OCI-LY1 (cell line): ENCODE results near the gene C9orf72.

Experiments used
- H2AFZ ChIP-seq: fragments of 200-600 bp; sonication (generic), shearing (Covaris generic); 2 replicates; pipeline ENCODE4 v1.6.0; 2014; ENCODE audit warnings: antibody characterized with exemption, mild to moderate bottlenecking, low read length
- H3F3A ChIP-seq: fragments of 200-600 bp; sonication (generic), shearing (Covaris generic); 2 replicates; pipeline ENCODE4 v1.6.0; 2014; ENCODE audit warnings: mild to moderate bottlenecking, antibody characterized with exemption, low read length, moderate library complexity; ENCODE audit not compliant: insufficient read depth
- H3K27ac ChIP-seq: fragments of 200-600 bp; sonication (generic); 2 replicates; pipeline ENCODE4 v1.5.1; 2014; ENCODE audit warnings: low read length, mixed run types, mild to moderate bottlenecking, low read depth; ENCODE audit not compliant: poor library complexity, severe bottlenecking
- H3K27me3 ChIP-seq: fragments of 200-600 bp; sonication (generic); 2 replicates; pipeline ENCODE4 v1.6.0; 2014; ENCODE audit warnings: antibody characterized with exemption, mild to moderate bottlenecking, low read length, moderate library complexity; ENCODE audit not compliant: insufficient read depth
- H3K36me3 ChIP-seq: fragments of 200-600 bp; sonication (generic); 2 replicates; pipeline ENCODE4 v1.6.1; 2014; ENCODE audit warnings: mild to moderate bottlenecking, antibody characterized with exemption, low read length, moderate library complexity, mixed read lengths; ENCODE audit not compliant: insufficient read depth
- H3K4me1 ChIP-seq: fragments of 200-600 bp; sonication (generic); 2 replicates; pipeline ENCODE4 v1.5.1; 2014; ENCODE audit warnings: mild to moderate bottlenecking, low read length, moderate library complexity; ENCODE audit not compliant: insufficient read depth, severe bottlenecking
- H3K4me2 ChIP-seq: fragments of 200-600 bp; sonication (generic), shearing (Covaris generic); 2 replicates; pipeline ENCODE4 v1.6.1; 2014; ENCODE audit warnings: low read length
- H3K4me3 ChIP-seq: fragments of 200-600 bp; sonication (generic); 2 replicates; pipeline ENCODE4 v1.5.1; 2014; ENCODE audit warnings: low read length, low read depth, mild to moderate bottlenecking, mixed read lengths; ENCODE audit not compliant: poor library complexity, severe bottlenecking
- H3K79me2 ChIP-seq: fragments of 200-600 bp; shearing (Covaris generic); 2 replicates; pipeline ENCODE4 v1.6.1; 2016; ENCODE audit warnings: mixed run types, low read length, mixed read lengths; ENCODE audit not compliant: insufficient read depth
- H3K9ac ChIP-seq: fragments of 200-600 bp; sonication (generic), shearing (Covaris generic); 2 replicates; pipeline ENCODE4 v1.6.1; 2014; ENCODE audit warnings: mild to moderate bottlenecking, low read length, mixed read lengths
- H3K9me2 ChIP-seq: fragments of 200-600 bp; sonication (generic), shearing (Covaris generic); 2 replicates; pipeline ENCODE4 v1.6.1; 2014; ENCODE audit warnings: low read depth, mild to moderate bottlenecking, low read length, mixed read lengths
- H3K9me3 ChIP-seq: fragments of 200-600 bp; shearing (Covaris generic); 2 replicates; pipeline ENCODE4 v1.6.1; 2014; ENCODE audit warnings: low read length, mixed read lengths
- H4K20me1 ChIP-seq: fragments of 200-600 bp; sonication (generic), shearing (Covaris generic); 2 replicates; pipeline ENCODE4 v1.6.0; 2016; ENCODE audit warnings: mild to moderate bottlenecking, low read length; ENCODE audit not compliant: insufficient read depth
- EZH2 ChIP-seq: fragments of 200-600 bp; sonication (generic), shearing (Covaris generic); IDR thresholded peaks from 2 replicates; pipeline ENCODE4 v1.8.0; 2017; ENCODE audit warnings: borderline replicate concordance, mixed run types, mild to moderate bottlenecking, antibody characterized with exemption, low read length, moderate library complexity, mixed read lengths
- TF ChIP-seq, protein P1 (sequence below): fragments of 200-600 bp; sonication (generic), shearing (Covaris generic); IDR thresholded peaks from 2 replicates; pipeline ENCODE4 v1.5.1; 2017; ENCODE audit warnings: mild to moderate bottlenecking, antibody characterized with exemption, low read length, moderate library complexity, mixed read lengths

Gene C9orf72

DNA sequence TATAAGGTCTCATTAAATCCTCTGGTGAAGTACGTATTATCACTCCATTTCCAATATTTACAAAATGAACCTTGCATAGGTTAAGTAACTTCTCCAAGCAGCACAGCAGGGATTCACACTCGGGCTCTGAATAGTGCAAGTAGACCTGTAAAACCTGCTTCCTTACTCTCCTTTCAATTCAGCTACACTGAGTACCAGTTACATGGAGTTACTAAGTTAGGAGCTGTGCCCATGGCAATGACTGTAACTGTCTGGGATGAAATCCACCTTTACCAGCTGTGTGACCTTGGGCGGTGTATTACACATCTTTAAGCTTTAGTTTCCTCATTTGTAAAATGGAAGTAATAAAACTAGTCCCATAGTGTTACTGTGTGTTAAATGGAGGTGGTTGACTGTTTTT lies 27.8 kb downstream of the C9orf72 start:
- Histone ChIP-seq H3K4me3 (no peak overlapping the region), H3K79me2 (no peaks in the 10 kb centered on the region), H3K9me3 (no peaks in the 10 kb centered on the region), H4K20me1 (no peaks in the 10 kb centered on the region), H3K36me3 (peaks cover 15% of the 10 kb centered on the region; the same call in 1 of the 2 replicates), H3K9me2 (no peaks in the 10 kb centered on the region), H3K27ac (no peak overlapping the region), H2AFZ (no peak overlapping the region), H3K4me2 (no peak overlapping the region), H3F3A (no peaks in the 10 kb centered on the region), H3K27me3 (no peaks in the 10 kb centered on the region), H3K9ac (no peak overlapping the region), H3K4me1 (no peaks in the 10 kb centered on the region)
- no peak for TF ChIP-seq EZH2
- TF ChIP-seq, protein P1, sequence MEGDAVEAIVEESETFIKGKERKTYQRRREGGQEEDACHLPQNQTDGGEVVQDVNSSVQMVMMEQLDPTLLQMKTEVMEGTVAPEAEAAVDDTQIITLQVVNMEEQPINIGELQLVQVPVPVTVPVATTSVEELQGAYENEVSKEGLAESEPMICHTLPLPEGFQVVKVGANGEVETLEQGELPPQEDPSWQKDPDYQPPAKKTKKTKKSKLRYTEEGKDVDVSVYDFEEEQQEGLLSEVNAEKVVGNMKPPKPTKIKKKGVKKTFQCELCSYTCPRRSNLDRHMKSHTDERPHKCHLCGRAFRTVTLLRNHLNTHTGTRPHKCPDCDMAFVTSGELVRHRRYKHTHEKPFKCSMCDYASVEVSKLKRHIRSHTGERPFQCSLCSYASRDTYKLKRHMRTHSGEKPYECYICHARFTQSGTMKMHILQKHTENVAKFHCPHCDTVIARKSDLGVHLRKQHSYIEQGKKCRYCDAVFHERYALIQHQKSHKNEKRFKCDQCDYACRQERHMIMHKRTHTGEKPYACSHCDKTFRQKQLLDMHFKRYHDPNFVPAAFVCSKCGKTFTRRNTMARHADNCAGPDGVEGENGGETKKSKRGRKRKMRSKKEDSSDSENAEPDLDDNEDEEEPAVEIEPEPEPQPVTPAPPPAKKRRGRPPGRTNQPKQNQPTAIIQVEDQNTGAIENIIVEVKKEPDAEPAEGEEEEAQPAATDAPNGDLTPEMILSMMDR: no peak

- peaks cover 11% of the 10 kb centered on the region; the same call in 1 of the 2 replicates for H3K36me3 ChIP-seq
- no peak overlapping the region for H2AFZ ChIP-seq
- no peaks in the 10 kb centered on the region for H3K27me3 ChIP-seq
- H3K27ac ChIP-seq: no peak overlapping the region
- no peak overlapping the region for H3K9ac ChIP-seq
- no peak for TF ChIP-seq EZH2
- TF ChIP-seq, protein P1: no peak
- H3K4me1 ChIP-seq: no peaks in the 10 kb centered on the region
- H3K4me3 ChIP-seq: no peak overlapping the region
- H3K9me2 ChIP-seq: no peaks in the 10 kb centered on the region
- H3K9me3 ChIP-seq: no peaks in the 10 kb centered on the region
- H4K20me1 ChIP-seq: no peaks in the 10 kb centered on the region
- no peaks in the 10 kb centered on the region for H3F3A ChIP-seq
- no peak overlapping the region for H3K4me2 ChIP-seq
- H3K79me2 ChIP-seq: no peaks in the 10 kb centered on the region
These were observed 30.8 kb downstream of the C9orf72 start for GRCh38 chr9:27542508-27542907.

GRCh38 chr9:27541740-27542139 lies 31.5 kb downstream of the C9orf72 start:
- no peaks in the 10 kb centered on the region for H3K79me2 ChIP-seq
- H3K9me3 ChIP-seq: no peaks in the 10 kb centered on the region
- H3K36me3 ChIP-seq: peaks cover 6% of the 10 kb centered on the region; the same call in 1 of the 2 replicates
- H3K27ac ChIP-seq: no peak overlapping the region
- H3F3A ChIP-seq: no peaks in the 10 kb centered on the region
- no peak overlapping the region for H2AFZ ChIP-seq
- no peak overlapping the region for H3K4me3 ChIP-seq
- no peaks in the 10 kb centered on the region for H3K9me2 ChIP-seq
- H3K4me2 ChIP-seq: no peak overlapping the region
- H4K20me1 ChIP-seq: no peaks in the 10 kb centered on the region
- no peaks in the 10 kb centered on the region for H3K4me1 ChIP-seq
- TF ChIP-seq, protein P1: no peak
- no peak for TF ChIP-seq EZH2
- no peak overlapping the region for H3K9ac ChIP-seq
- no peaks in the 10 kb centered on the region for H3K27me3 ChIP-seq
